GM19438 (cell line): Measurements from ENCODE around the gene NOTO.
"Not testable (repeated sequence)": the region's sequence is repeated elsewhere in the genome, so short reads cannot be mapped to it uniquely, and the experiment has no call there.

ENCODE experiments used
- ATAC-seq: cut with Tn5 transposase; IDR thresholded peaks from one replicate; pipeline ENCODE4 v1.9.1; 2021; ENCODE audit warnings: low read depth; ENCODE audit not compliant: unreplicated experiment

The NOTO gene

GRCh38 chr2:73197579-73197978, 4.8 kb upstream of the NOTO start:
- no peak for ATAC-seq

- not testable (repeated sequence) for ATAC-seq
These were observed 2.1 kb upstream of the NOTO start for GRCh38 chr2:73200281-73200680.

GRCh38 chr2:73203055-73203681, 794 bp downstream of the NOTO start:
- no peak for ATAC-seq

- ATAC-seq: no peak
These were observed 3.2 kb downstream of the NOTO start for GRCh38 chr2:73205611-73206010.

- no peak for ATAC-seq
These were observed 5.9 kb downstream of the NOTO start for GRCh38 chr2:73208258-73208657.

- ATAC-seq: no peak
These were observed 7.6 kb downstream of the NOTO start for GRCh38 chr2:73210019-73210418.

- ATAC-seq: no peak
These were observed 8.3 kb downstream of the NOTO start for GRCh38 chr2:73210696-73211095.

- ATAC-seq: no peak
These were observed 9.7 kb downstream of the NOTO start for GRCh38 chr2:73212098-73212447.

- ATAC-seq: peak; percentile 49
These were observed 10.2 kb downstream of the NOTO start for GRCh38 chr2:73212448-73213176.

GRCh38 chr2:73214120-73215035, 12.0 kb downstream of the NOTO start, which contains the start of gene SMYD5:
Gene SMYD5, plus strand, starts transcription at chr2:73214245. Its CDS starts 22 bp downstream, at chr2:73214267.
- ATAC-seq: peak; percentile 91

GRCh38 chr2:73215254-73215653, 12.9 kb downstream of the NOTO start:
- ATAC-seq: no peak

- ATAC-seq: no peak
These were observed 14.8 kb downstream of the NOTO start for GRCh38 chr2:73217160-73217559.

- ATAC-seq: no peak
These were observed 15.5 kb downstream of the NOTO start for GRCh38 chr2:73217826-73218225.

GRCh38 chr2:73218298-73218697, 15.9 kb downstream of the NOTO start:
- no peak for ATAC-seq

GRCh38 chr2:73223821-73224220, 21.4 kb downstream of the NOTO start:
- no peak for ATAC-seq

- no peak for ATAC-seq
These were observed 23.4 kb downstream of the NOTO start for GRCh38 chr2:73225513-73226360.

GRCh38 chr2:73227086-73227485, 24.7 kb downstream of the NOTO start:
- ATAC-seq: no peak

- no peak for ATAC-seq
These were observed 26.3 kb downstream of the NOTO start for GRCh38 chr2:73228631-73229030.

- peak; percentile 15 for ATAC-seq
These were observed 30.2 kb downstream of the NOTO start for GRCh38 chr2:73232403-73233153.
